Spleen (tissue), 11 donors: ENCODE measurements around the gene MPPE1. TPM values are rescaled to one million over a fixed set of nuclear protein-coding genes. Genes with fewer than 3 reads are reported as not detected.

Experiments used
- DNase-seq: peaks from one replicate; pipeline ENCODE4 v3.0.0-alpha.2; 2020
- H3K27ac ChIP-seq, 8 donors: fragments of 200-600 bp; sonication (generic) in 7 of 8; 1 replicate in 4 of 8; 2 replicates in 4 of 8; pipeline versions ENCODE4 v1.5.0 to v1.8.0; 2016 to 2021; ENCODE audit warnings: inconsistent platforms in 4 of 8, mild to moderate bottlenecking in 4 of 8, moderate library complexity in 1 of 8
- H3K27me3 ChIP-seq, 7 donors: fragments of 200-600 bp; sonication (generic) in 6 of 7; replicated peaks in 1 of 7; 1 replicate in 4 of 7; 2 replicates in 3 of 7; pipeline versions ENCODE4 v1.5.0 to v1.8.0; 2016 to 2021; ENCODE audit warnings: inconsistent platforms in 3 of 7, mild to moderate bottlenecking in 1 of 7
- H3K36me3 ChIP-seq, 6 donors: fragments of 200-600 bp; sonication (generic) in 5 of 6; 1 replicate in 4 of 6; 2 replicates in 2 of 6; pipeline versions ENCODE4 v1.5.0 to v1.8.0; 2016 to 2021; ENCODE audit warnings: inconsistent platforms in 2 of 6
- H3K4me1 ChIP-seq, 6 donors: fragments of 200-600 bp; sonication (generic) in 5 of 6; 1 replicate in 3 of 6; 2 replicates in 3 of 6; pipeline versions ENCODE4 v1.5.0 to v1.8.0; 2016 to 2021; ENCODE audit warnings: inconsistent platforms in 3 of 6
- H3K4me3 ChIP-seq, 8 donors: fragments of 200-600 bp; sonication (generic) in 7 of 8; 1 replicate in 4 of 8; 2 replicates in 4 of 8; pipeline versions ENCODE4 v1.5.0 to v1.8.0; 2016 to 2021; ENCODE audit warnings: inconsistent platforms in 4 of 8, mild to moderate bottlenecking in 4 of 8, moderate library complexity in 2 of 8
- H3K9me3 ChIP-seq, 8 donors: fragments of 200-600 bp; sonication (generic) in 7 of 8; 1 replicate in 4 of 8; 2 replicates in 4 of 8; pipeline versions ENCODE4 v1.5.0 to v1.8.0; 2016 to 2021; ENCODE audit warnings: inconsistent platforms in 4 of 8
- CTCF ChIP-seq, 11 experiments: fragments of 200-600 bp in 7 of 11; fragments of 450-650 bp in 4 of 11; sonication (generic) in 4 of 11; IDR thresholded peaks in 8 of 11; conservative IDR thresholded peaks in 3 of 11; 1 replicate in 7 of 11; 2 replicates in 4 of 11; pipeline versions ENCODE4 v1.4.0 to v1.8.0; 2016 to 2021; ENCODE audit warnings: antibody characterized with exemption in 11 of 11, inconsistent platforms in 4 of 11, mild to moderate bottlenecking in 1 of 11
- POLR2A ChIP-seq, 3 donors: fragments of 450-650 bp; IDR thresholded peaks; one replicate each; pipeline ENCODE4 v1.5.1; 2017; ENCODE audit warnings: antibody characterized with exemption in 3 of 3, mild to moderate bottlenecking in 1 of 3
- POLR2AphosphoS5 ChIP-seq, 3 donors: sonication (generic); formaldehyde crosslinking; IDR thresholded peaks; one replicate each; pipeline ENCODE4 v1.5.1; 2017; ENCODE audit warnings: antibody characterized with exemption in 3 of 3
- WGBS, 5 donors: extraction: QIAGEN DNeasy Blood & Tissue Kit in 3 of 5; methylation state at CpG; one replicate each; pipeline versions ENCODE4 v1.1.5 to v1.1.7; 2013 to 2018; 5-methylcytosine and 5-hydroxymethylcytosine counted together
- intact Hi-C: fragments of 100-400 bp; cut with DNase I; formaldehyde crosslinking; loops from one replicate; pipeline ENCODE4 v1.15.0; 2023; ENCODE audit warnings: low total_unique reads
- polyA plus RNA-seq, 3 donors: library from polyadenylated mRNA; stranded (reverse); fragments of 200-250 nt; gene quantifications; one replicate each; pipeline ENCODE4 v1.2.1, GENCODE V29; 2013
- total RNA-seq, 7 donors: library from RNA; depleted of rRNA in 3 of 7; stranded (reverse); fragments of >200 nt in 3 of 7; fragmentation: NEBNext Ultra II Directional in 4 of 7; extraction: Animal tissue kit (Norgen Biotek cat#: 25700) in 4 of 7; gene quantifications; one replicate each; pipeline versions ENCODE4 v1.1.0 to v1.2.1, GENCODE V29; 2016 to 2021
- donor health status: healthy with polysubstance abuse.
- donor health status: DM: no; HTN: no; CAD: no; lungs with moderate emphysema.
- donor health status: DM: no; HTN: no; CAD: no.
- donor health status: Bipolar disorder and iron deficiency.
- donor health status: healthy.
- donor health status: DM: no; HTN: no; CAD: no.
- donor health status: DM: yes; HTN: yes; CAD: no.

MPPE1 gene
- total and polyA plus RNA-seq, 10 donors: 29.7 to 89.9 (median 49.6) TPM

GRCh38 chr18:11849841-11850634 lies 58.1 kb downstream of the MPPE1 start:
- 12 to 23% (median 20%) methylated on average over 10 to 17 of the region's 17 CpGs for WGBS, 5 donors
- Histone ChIP-seq H3K4me1 (peaks cover 21 to 48% (median 37%) of the 10 kb centered on the region in 6 donors), H3K4me3 (peak overlapping the region; percentile 81 to 97 (median 91)), H3K27ac (peak overlapping the region; percentile 87 to 98 (median 94)), H3K27me3 (no peaks in the 10 kb centered on the region), H3K36me3 (peaks cover 0 to 16% (median 3%) of the 10 kb centered on the region in 6 donors), H3K9me3 (no peaks in the 10 kb centered on the region)
- intact Hi-C loops: no loop called here
- no peak for TF ChIP-seq POLR2A (IDR thresholded peaks at IDR 0.05)
- TF ChIP-seq POLR2AphosphoS5 (IDR thresholded peaks at IDR 0.05): peak in 2 of 3 donors; percentile 51 to 72
- TF ChIP-seq CTCF (IDR thresholded peaks at IDR 0.05 in 8 of 11, conservative IDR thresholded peaks at IDR 0.05 in 3 of 11): peak in 1 of 11 experiments; percentile 3
- peak; percentile 82 for DNase-seq

GRCh38 chr18:11849279-11849678 lies 58.8 kb downstream of the MPPE1 start:
- Histone ChIP-seq H3K27ac (peak overlapping the region in 3 of 8 donors; percentile 92 to 98 (median 98)), H3K4me1 (peaks cover 18 to 41% (median 31%) of the 10 kb centered on the region in 6 donors), H3K27me3 (no peaks in the 10 kb centered on the region), H3K9me3 (no peaks in the 10 kb centered on the region), H3K4me3 (no peak overlapping the region), H3K36me3 (peaks cover 0 to 9% (median 0%) of the 10 kb centered on the region in 6 donors)
- TF ChIP-seq POLR2A (IDR thresholded peaks at IDR 0.05): no peak
- TF ChIP-seq POLR2AphosphoS5 (IDR thresholded peaks at IDR 0.05): no peak
- TF ChIP-seq CTCF (IDR thresholded peaks at IDR 0.05 in 8 of 11, conservative IDR thresholded peaks at IDR 0.05 in 3 of 11): no peak
- intact Hi-C loops: no loop called here
- 86 to 94% (median 91%) methylated on average over 7 of the region's 7 CpGs for WGBS, 5 donors
- DNase-seq: no peak

GRCh38 chr18:11847811-11848210 lies 60.3 kb downstream of the MPPE1 start:
- Histone ChIP-seq H3K4me1 (peaks cover 7 to 26% (median 17%) of the 10 kb centered on the region in 6 donors), H3K27me3 (no peaks in the 10 kb centered on the region), H3K9me3 (no peaks in the 10 kb centered on the region), H3K27ac (no peak overlapping the region), H3K36me3 (no peaks in the 10 kb centered on the region), H3K4me3 (no peak overlapping the region)
- intact Hi-C loops: no loop called here
- TF ChIP-seq POLR2AphosphoS5 (IDR thresholded peaks at IDR 0.05): no peak
- no peak for TF ChIP-seq CTCF (IDR thresholded peaks at IDR 0.05 in 8 of 11, conservative IDR thresholded peaks at IDR 0.05 in 3 of 11)
- TF ChIP-seq POLR2A (IDR thresholded peaks at IDR 0.05): no peak
- DNase-seq: no peak
- WGBS, 5 donors: 76 to 92% (median 87%) methylated on average over 4 of the region's 4 CpGs

- DNase-seq: no peak
- no peak for TF ChIP-seq CTCF (IDR thresholded peaks at IDR 0.05 in 8 of 11, conservative IDR thresholded peaks at IDR 0.05 in 3 of 11)
- TF ChIP-seq POLR2A (IDR thresholded peaks at IDR 0.05): no peak
- WGBS, 5 donors: 72 to 82% (median 74%) methylated on average over 4 of the region's 4 CpGs
- no peak overlapping the region for H3K4me3 ChIP-seq
- intact Hi-C loops: no loop called here
- no peak overlapping the region for H3K27ac ChIP-seq
- H3K9me3 ChIP-seq: no peaks in the 10 kb centered on the region
- H3K36me3 ChIP-seq: no peaks in the 10 kb centered on the region
- H3K27me3 ChIP-seq: no peaks in the 10 kb centered on the region
- peaks cover 0 to 13% (median 6%) of the 10 kb centered on the region in 6 donors for H3K4me1 ChIP-seq
Observed at GRCh38 chr18:11845654-11846053, 62.5 kb downstream of the MPPE1 start.
